Measurements from ENCODE around the gene EHMT1.

Gene EHMT1

DNA sequence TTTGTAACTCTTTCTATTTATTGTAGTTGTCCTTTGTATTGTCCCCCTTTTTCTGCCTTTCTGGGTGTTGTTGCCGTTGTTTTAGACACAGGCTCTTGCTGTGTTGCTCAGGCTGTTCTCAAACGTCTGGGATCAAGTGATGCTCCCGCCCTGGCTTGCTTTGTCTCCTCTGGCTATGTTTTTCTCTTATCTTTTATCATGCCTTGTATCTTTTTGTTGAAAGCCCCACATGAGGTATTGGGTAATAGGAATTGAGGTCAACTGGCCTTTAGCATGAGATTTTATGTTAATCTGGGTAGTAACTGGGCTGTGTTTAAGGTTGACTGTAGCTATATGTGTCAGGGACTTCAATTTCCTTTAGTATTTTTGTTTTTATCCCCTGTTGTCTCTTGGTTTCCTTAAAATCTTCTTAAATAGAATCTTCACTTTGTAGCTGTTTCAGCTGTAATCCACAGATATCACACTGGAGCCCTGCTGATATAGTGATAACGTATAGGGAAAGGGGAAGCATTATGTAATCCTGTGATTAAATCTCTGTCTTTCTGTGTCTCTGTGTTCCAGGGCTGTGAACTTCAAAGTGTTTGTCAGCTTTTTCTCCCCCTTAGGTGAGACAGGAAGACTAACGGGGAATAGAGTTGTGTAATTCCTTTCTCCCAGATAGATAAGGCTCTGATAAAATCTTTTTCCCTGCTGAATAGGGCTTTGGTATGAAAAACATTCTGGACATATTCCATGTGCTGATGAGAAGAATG lies 232.9 kb downstream of the EHMT1 start:
- Histone ChIP-seq H3K36me3 (ENCODE audit: control insufficient read depth in 2 of 2, insufficient read depth in 2 of 2, low read length in 2 of 2) (no peaks in the 10 kb centered on the region), H3K4me3 (ENCODE audit: low read length in 2 of 2) (no peak overlapping the region), H3K4me1 (ENCODE audit: control insufficient read depth in 2 of 2, insufficient read depth in 2 of 2, low read length in 2 of 2) (no peaks in the 10 kb centered on the region), H3K27ac (ENCODE audit: low read depth in 2 of 2, low read length in 2 of 2) (no peak overlapping the region), H3K27me3 (ENCODE audit: control insufficient read depth in 2 of 2, insufficient read depth in 2 of 2, low read length in 2 of 2) (no peaks in the 10 kb centered on the region), H3K9me3 (ENCODE audit: control insufficient read depth in 2 of 2, low read length in 2 of 2) (peaks cover 0 to 4% of the 10 kb centered on the region in 2 donors), H3K9ac (ENCODE audit: low read depth in 1 of 2, low read length in 2 of 2) (no peak overlapping the region)

DNA sequence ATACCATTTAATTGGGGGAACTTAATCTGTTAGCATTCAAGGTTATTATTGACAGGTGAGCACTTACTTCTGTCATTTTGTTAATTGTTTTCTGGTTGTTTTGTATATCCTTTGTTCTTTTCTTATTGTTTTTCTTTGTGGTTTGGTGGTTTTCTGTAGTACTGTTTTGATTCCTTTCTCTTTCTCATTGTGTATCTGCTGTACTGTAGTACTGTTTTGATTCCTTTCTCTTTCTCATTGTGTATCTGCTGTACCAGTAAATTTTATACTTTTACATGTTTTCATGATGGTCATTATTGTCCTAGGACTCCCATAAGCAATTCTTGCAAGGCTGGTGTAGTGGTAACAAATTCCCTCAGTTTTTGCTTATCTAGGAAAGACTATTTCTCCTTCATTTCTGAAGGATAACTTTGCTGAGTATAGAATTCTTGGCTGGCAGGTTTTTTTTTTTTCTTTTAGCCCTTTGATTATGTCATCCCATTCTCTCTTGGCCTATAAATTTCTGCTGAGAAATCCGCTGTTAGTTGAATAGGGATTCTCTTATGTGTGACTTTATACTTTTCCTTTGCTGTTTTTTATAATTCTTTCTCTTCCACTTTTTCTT lies 234.7 kb downstream of the EHMT1 start:
- Histone ChIP-seq H3K9ac (ENCODE audit: low read depth in 1 of 2, low read length in 2 of 2) (no peak overlapping the region), H3K9me3 (ENCODE audit: control insufficient read depth in 2 of 2, low read length in 2 of 2) (peaks cover 0 to 4% of the 10 kb centered on the region in 2 donors)

DNA sequence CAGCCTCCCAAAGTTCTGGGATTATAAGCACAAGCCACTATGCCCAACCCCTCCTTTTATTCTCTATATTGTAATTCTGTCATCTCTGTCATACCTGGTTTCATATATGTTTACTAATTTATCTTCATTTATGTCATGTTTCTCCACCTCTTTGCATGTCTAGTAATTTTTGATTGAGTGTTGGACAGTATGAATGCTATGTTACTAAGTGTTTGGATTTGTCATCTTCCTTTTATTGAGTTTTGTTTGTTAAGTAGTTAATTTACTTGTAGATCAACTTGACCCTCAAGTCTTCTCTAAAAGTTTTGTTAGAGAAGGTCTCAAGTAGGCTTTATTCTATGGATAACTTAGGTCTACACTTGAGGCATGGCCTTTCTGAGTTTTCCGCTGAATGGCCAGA lies 241.6 kb downstream of the EHMT1 start:
- Histone ChIP-seq H3K36me3 (ENCODE audit: control insufficient read depth in 2 of 2, insufficient read depth in 2 of 2, low read length in 2 of 2) (no peaks in the 10 kb centered on the region), H3K4me3 (ENCODE audit: low read length in 2 of 2) (no peak overlapping the region), H3K27me3 (ENCODE audit: control insufficient read depth in 2 of 2, insufficient read depth in 2 of 2, low read length in 2 of 2) (no peaks in the 10 kb centered on the region), H3K9ac (ENCODE audit: low read depth in 1 of 2, low read length in 2 of 2) (no peak overlapping the region), H3K9me3 (ENCODE audit: control insufficient read depth in 2 of 2, low read length in 2 of 2) (peaks cover 0 to 7% of the 10 kb centered on the region in 2 donors), H3K4me1 (ENCODE audit: control insufficient read depth in 2 of 2, insufficient read depth in 2 of 2, low read length in 2 of 2) (no peaks in the 10 kb centered on the region), H3K27ac (ENCODE audit: low read depth in 2 of 2, low read length in 2 of 2) (no peak overlapping the region)

More for the DNA sequence above, 234.7 kb downstream of the EHMT1 start:
- H3K4me1 ChIP-seq (ENCODE audit: control insufficient read depth in 2 of 2, insufficient read depth in 2 of 2, low read length in 2 of 2) = no peaks in the 10 kb centered on the region
- no peak overlapping the region for H3K4me3 ChIP-seq (ENCODE audit: low read length in 2 of 2)
- H3K27me3 ChIP-seq (ENCODE audit: control insufficient read depth in 2 of 2, insufficient read depth in 2 of 2, low read length in 2 of 2) = no peaks in the 10 kb centered on the region
- no peaks in the 10 kb centered on the region for H3K36me3 ChIP-seq (ENCODE audit: control insufficient read depth in 2 of 2, insufficient read depth in 2 of 2, low read length in 2 of 2)
- H3K27ac ChIP-seq (ENCODE audit: low read depth in 2 of 2, low read length in 2 of 2) = no peak overlapping the region

DNA sequence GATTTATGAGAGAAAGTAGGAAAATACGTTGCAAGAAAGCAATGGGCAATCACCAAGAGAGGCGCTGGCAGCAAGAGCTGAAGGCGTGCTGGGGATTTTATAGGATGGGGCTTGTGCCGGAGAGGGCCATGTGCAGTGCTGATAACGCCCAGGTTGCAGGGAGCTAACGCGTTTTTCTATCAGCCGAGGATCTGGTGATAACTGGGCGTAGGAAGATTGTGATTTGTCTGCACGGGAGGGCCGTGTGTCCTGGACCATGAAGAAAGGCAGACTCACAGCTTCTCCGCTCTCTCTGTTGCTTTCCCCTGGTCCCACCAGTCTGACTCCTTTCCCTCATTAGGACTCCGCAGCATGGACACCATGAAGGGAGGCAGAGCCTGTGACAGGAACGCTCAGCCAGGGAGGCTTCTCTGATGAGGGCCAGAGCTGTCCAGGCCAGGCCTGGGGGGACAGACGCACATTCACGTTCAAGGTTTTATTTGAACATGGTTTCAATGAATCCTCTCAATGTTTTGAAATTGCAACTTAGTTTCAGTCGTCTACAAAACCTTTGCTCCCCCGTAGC lies 246.9 kb downstream of the EHMT1 start:
- H3K27ac ChIP-seq (ENCODE audit: low read depth in 2 of 2, low read length in 2 of 2) = no peak overlapping the region
- H3K9ac ChIP-seq (ENCODE audit: low read depth in 1 of 2, low read length in 2 of 2) = no peak overlapping the region
- no peak overlapping the region for H3K4me3 ChIP-seq (ENCODE audit: low read length in 2 of 2)
- H3K4me1 ChIP-seq (ENCODE audit: control insufficient read depth in 2 of 2, insufficient read depth in 2 of 2, low read length in 2 of 2) = no peaks in the 10 kb centered on the region
- peaks cover 0 to 1% of the 10 kb centered on the region in 2 donors for H3K9me3 ChIP-seq (ENCODE audit: control insufficient read depth in 2 of 2, low read length in 2 of 2)
- no peaks in the 10 kb centered on the region for H3K36me3 ChIP-seq (ENCODE audit: control insufficient read depth in 2 of 2, insufficient read depth in 2 of 2, low read length in 2 of 2)
- no peaks in the 10 kb centered on the region for H3K27me3 ChIP-seq (ENCODE audit: control insufficient read depth in 2 of 2, insufficient read depth in 2 of 2, low read length in 2 of 2)

DNA sequence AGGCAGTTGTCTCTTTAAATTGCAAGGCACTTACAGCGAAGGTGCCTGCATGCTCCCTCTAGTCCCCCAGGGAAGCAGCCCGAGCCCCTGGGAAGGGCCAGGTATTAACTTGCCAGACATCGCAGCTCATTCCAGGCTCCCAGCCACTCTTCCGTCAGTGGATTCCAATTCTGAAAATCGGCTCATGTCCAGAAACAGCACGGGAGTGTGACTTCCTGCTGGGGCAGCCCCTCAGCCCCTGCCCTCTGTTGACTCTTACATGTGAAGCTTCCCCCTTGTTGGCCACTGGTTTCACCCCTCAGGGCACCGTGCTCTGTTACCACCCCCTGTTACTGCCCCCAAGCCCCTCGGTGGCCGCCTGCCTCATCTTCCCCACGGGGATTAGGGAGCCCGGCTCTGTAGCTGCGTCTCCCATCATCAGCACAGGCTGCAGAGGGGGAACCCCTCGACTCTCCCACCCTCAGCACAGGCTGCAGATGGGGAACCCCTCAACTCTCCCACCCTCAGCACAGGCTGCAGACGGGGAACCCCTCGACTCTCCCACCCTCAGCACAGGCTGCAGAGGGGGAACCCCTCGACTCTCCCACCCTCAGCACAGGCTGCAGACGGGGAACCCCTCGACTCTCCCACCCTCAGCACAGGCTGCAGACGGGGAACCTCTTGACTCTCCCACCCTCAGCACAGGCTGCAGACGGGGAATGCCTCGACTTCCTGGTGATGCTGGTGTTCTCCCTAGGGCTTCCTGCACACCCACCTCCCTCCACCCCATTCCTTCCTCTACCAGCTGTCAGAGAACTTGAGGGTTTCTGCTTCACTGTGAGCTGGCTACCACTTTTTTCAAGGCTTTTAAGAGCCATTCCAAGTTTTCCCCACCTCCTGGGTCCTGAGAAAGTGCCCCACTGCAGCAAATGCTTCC lies 247.7 kb downstream of the EHMT1 start:
- no peak overlapping the region for H3K4me3 ChIP-seq (ENCODE audit: low read length in 2 of 2)
- H3K4me1 ChIP-seq (ENCODE audit: control insufficient read depth in 2 of 2, insufficient read depth in 2 of 2, low read length in 2 of 2) = no peaks in the 10 kb centered on the region
- H3K9me3 ChIP-seq (ENCODE audit: control insufficient read depth in 2 of 2, low read length in 2 of 2) = no peaks in the 10 kb centered on the region
- H3K9ac ChIP-seq (ENCODE audit: low read depth in 1 of 2, low read length in 2 of 2) = no peak overlapping the region
- H3K36me3 ChIP-seq (ENCODE audit: control insufficient read depth in 2 of 2, insufficient read depth in 2 of 2, low read length in 2 of 2) = no peaks in the 10 kb centered on the region
- H3K27me3 ChIP-seq (ENCODE audit: control insufficient read depth in 2 of 2, insufficient read depth in 2 of 2, low read length in 2 of 2) = no peaks in the 10 kb centered on the region
- H3K27ac ChIP-seq (ENCODE audit: low read depth in 2 of 2, low read length in 2 of 2) = no peak overlapping the region

DNA sequence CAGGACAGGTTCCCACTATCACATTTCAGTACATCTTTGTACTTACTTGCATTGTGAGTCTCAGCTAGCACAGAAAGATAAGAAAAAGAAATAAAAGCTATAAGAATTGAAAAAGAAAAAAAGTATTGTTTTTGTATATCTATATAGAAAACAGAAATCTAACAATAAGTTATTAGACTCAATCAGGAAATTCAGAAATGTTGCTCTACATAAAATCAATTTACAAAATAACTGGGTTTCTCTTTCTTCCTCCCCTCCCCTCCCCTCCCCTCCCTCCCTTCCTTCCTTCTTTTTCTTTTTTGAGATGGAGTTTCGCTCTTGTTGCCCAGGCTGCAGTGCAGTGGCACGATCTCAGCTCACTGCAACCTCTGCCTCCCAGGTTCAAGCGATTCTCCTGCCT lies 251.6 kb downstream of the EHMT1 start:
- Histone ChIP-seq H3K36me3 (ENCODE audit: control insufficient read depth in 2 of 2, insufficient read depth in 2 of 2, low read length in 2 of 2) (no peaks in the 10 kb centered on the region), H3K27ac (ENCODE audit: low read depth in 2 of 2, low read length in 2 of 2) (no peak overlapping the region), H3K9ac (ENCODE audit: low read depth in 1 of 2, low read length in 2 of 2) (no peak overlapping the region), H3K27me3 (ENCODE audit: control insufficient read depth in 2 of 2, insufficient read depth in 2 of 2, low read length in 2 of 2) (peaks cover 0 to 2% of the 10 kb centered on the region in 2 donors), H3K4me3 (ENCODE audit: low read length in 2 of 2) (no peak overlapping the region), H3K4me1 (ENCODE audit: control insufficient read depth in 2 of 2, insufficient read depth in 2 of 2, low read length in 2 of 2) (no peaks in the 10 kb centered on the region), H3K9me3 (ENCODE audit: control insufficient read depth in 2 of 2, low read length in 2 of 2) (no peaks in the 10 kb centered on the region)

DNA sequence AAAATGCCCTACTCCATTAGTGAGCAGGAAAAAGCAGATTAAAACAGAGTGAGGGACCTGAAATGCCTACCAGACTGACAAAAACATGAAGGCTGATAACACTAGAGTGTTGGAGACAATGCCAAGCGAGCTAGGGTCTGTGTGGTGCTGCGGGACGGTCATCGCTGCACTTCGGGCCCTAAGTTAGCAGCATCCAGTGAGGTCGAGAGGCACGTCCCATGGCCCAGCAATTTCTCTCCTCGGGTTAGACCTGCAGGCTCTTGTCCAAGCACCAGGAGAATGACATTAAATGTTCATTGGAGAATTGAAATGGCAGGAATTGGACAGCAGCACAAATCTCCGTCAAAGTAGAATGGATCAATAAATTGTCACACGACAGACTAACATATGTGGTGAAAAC lies 253.5 kb downstream of the EHMT1 start:
- Histone ChIP-seq H3K27ac (ENCODE audit: low read depth in 2 of 2, low read length in 2 of 2) (no peak overlapping the region), H3K27me3 (ENCODE audit: control insufficient read depth in 2 of 2, insufficient read depth in 2 of 2, low read length in 2 of 2) (peaks cover 0 to 4% of the 10 kb centered on the region in 2 donors), H3K4me1 (ENCODE audit: control insufficient read depth in 2 of 2, insufficient read depth in 2 of 2, low read length in 2 of 2) (no peaks in the 10 kb centered on the region), H3K36me3 (ENCODE audit: control insufficient read depth in 2 of 2, insufficient read depth in 2 of 2, low read length in 2 of 2) (no peaks in the 10 kb centered on the region), H3K4me3 (ENCODE audit: low read length in 2 of 2) (no peak overlapping the region), H3K9ac (ENCODE audit: low read depth in 1 of 2, low read length in 2 of 2) (no peak overlapping the region), H3K9me3 (ENCODE audit: control insufficient read depth in 2 of 2, low read length in 2 of 2) (no peaks in the 10 kb centered on the region)

DNA sequence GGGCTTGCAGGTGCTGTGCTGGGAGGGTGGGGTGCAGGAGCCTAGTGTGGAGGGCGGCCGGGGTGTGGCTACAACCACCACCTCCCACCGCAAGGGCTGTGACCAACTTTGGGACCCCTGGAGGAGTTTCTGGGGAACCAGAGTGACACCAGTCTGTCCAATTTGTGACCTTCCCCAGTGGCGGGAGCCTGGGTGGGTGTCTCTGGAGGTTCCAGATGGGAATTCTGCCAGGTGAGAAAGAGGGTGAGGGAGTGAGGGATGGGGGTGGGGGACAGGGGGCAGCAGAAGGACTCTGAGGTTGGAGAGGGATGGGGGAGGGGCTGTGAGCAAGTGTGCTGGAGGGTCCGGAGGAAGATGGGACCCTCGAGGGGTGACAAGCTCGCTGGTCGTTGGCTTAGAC lies 254.6 kb downstream of the EHMT1 start:
- Histone ChIP-seq H3K9me3 (ENCODE audit: control insufficient read depth in 2 of 2, low read length in 2 of 2) (no peaks in the 10 kb centered on the region), H3K36me3 (ENCODE audit: control insufficient read depth in 2 of 2, insufficient read depth in 2 of 2, low read length in 2 of 2) (no peaks in the 10 kb centered on the region), H3K4me1 (ENCODE audit: control insufficient read depth in 2 of 2, insufficient read depth in 2 of 2, low read length in 2 of 2) (no peaks in the 10 kb centered on the region), H3K4me3 (ENCODE audit: low read length in 2 of 2) (no peak overlapping the region), H3K27ac (ENCODE audit: low read depth in 2 of 2, low read length in 2 of 2) (no peak overlapping the region), H3K27me3 (ENCODE audit: control insufficient read depth in 2 of 2, insufficient read depth in 2 of 2, low read length in 2 of 2) (peaks cover 0 to 4% of the 10 kb centered on the region in 2 donors), H3K9ac (ENCODE audit: low read depth in 1 of 2, low read length in 2 of 2) (no peak overlapping the region)

DNA sequence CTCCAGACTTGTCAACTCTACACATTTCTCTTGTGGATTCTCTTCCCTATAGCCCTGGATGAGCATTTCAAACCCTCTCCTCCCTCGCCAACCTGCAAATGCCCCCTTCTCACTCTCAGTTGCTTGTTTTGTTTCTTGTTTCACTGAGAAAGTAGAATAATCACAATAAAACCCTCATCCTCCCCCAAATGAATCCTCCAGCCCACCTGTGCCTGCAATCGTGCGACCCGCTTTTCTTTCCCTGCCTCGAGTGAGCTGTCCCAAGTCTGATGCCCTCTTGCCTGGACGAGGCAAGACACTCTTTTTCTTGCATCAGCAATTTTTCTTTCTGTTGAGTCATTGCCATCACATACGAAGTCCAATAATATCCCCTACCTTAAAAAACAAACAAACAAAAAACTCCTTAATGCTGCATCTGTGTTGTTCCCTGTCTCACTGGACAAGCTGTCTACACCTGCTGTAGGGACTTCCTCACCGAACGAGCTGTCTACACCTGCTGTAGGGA lies 255.1 kb downstream of the EHMT1 start:
- no peak overlapping the region for H3K4me3 ChIP-seq (ENCODE audit: low read length in 2 of 2)
- no peaks in the 10 kb centered on the region for H3K9me3 ChIP-seq (ENCODE audit: control insufficient read depth in 2 of 2, low read length in 2 of 2)
- H3K27me3 ChIP-seq (ENCODE audit: control insufficient read depth in 2 of 2, insufficient read depth in 2 of 2, low read length in 2 of 2) = peaks cover 0 to 4% of the 10 kb centered on the region in 2 donors
- H3K9ac ChIP-seq (ENCODE audit: low read depth in 1 of 2, low read length in 2 of 2) = no peak overlapping the region
- H3K27ac ChIP-seq (ENCODE audit: low read depth in 2 of 2, low read length in 2 of 2) = no peak overlapping the region
- no peaks in the 10 kb centered on the region for H3K36me3 ChIP-seq (ENCODE audit: control insufficient read depth in 2 of 2, insufficient read depth in 2 of 2, low read length in 2 of 2)
- H3K4me1 ChIP-seq (ENCODE audit: control insufficient read depth in 2 of 2, insufficient read depth in 2 of 2, low read length in 2 of 2) = no peaks in the 10 kb centered on the region
